ENCODE data around the gene CAVIN2.

Gene CAVIN2

GRCh38 chr2:191889931-191890330 is 43.0 kb upstream of the CAVIN2 start:
- Histone ChIP-seq H2AFZ (ENCODE audit: low read length) (no peak overlapping the region), H4K20me1 (ENCODE audit: insufficient read depth, low read length, poor library complexity, severe bottlenecking) (no peaks in the 10 kb centered on the region), H3K27me3 (ENCODE audit: insufficient read depth, low read length, poor library complexity, severe bottlenecking) (no peaks in the 10 kb centered on the region), H3K79me2 (ENCODE audit: insufficient read depth, low read length) (no peaks in the 10 kb centered on the region), H3K9ac (ENCODE audit: low read depth, low read length, poor library complexity, severe bottlenecking) (no peak overlapping the region), H3K4me1 (ENCODE audit: insufficient read depth, low read length, poor library complexity, severe bottlenecking) (no peaks in the 10 kb centered on the region), H3F3A (ENCODE audit: low read depth) (no peaks in the 10 kb centered on the region), H3K9me2 (replicated peaks; ENCODE audit: low read depth, low read length) (no peaks in the 10 kb centered on the region), H3K9me3 (ENCODE audit: insufficient read depth, low read depth, low read length) (no peaks in the 10 kb centered on the region), H3K4me2 (ENCODE audit: low read depth, low read length, poor library complexity, severe bottlenecking) (no peak overlapping the region), H3K4me3 (ENCODE audit: low read length, poor library complexity, severe bottlenecking) (no peak overlapping the region), H3K36me3 (ENCODE audit: insufficient read depth, low read length) (no peaks in the 10 kb centered on the region)
- TF ChIP-seq EZH2phosphoT487 (IDR thresholded peaks at IDR 0.05; ENCODE audit: borderline replicate concordance): no peak
- TF ChIP-seq CTCF (conservative IDR thresholded peaks at IDR 0.05; ENCODE audit: low read length): no peak

DNA sequence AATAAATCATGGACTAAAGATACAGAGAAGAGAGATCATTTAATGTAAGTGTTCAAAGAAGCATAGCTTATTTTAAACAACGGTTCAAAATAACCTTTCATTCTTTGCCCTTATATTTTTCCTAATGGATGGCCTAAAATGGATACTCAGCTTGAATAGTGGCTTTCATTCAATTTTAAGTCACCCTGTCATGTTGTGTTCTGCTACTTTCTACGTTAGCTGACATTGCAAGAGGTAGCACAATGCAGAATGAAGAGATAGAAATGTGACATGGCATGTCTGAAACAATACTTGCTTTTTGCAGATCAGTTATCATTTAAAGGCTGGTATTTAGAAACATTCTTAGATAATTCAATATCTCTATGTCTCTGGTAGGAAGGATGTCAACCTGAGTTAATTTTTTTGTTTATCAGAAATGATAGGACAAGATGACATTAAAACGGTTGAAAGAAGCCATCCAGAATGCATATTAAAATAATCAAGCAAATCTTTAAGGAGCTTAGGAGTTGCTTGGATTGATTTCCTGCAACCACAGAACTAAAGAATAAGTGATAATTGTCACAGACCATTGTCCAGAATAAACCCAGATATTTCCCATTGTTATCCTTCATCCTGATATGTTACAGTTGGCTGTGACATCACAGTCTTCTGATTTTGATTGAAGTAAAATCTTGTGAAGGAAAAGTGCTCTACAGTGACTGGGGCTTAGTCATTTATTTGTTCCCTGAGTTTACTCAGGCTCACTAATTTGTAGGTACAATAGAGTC is 41.7 kb upstream of the CAVIN2 start:
- Histone ChIP-seq H3K27me3 (ENCODE audit: insufficient read depth, low read length, poor library complexity, severe bottlenecking) (no peaks in the 10 kb centered on the region), H3K4me3 (ENCODE audit: low read length, poor library complexity, severe bottlenecking) (no peak overlapping the region)

GRCh38 chr2:191885650-191886049 is 38.8 kb upstream of the CAVIN2 start:
- no peaks in the 10 kb centered on the region for H3K79me2 ChIP-seq (ENCODE audit: insufficient read depth, low read length)
- H3K27me3 ChIP-seq (ENCODE audit: insufficient read depth, low read length, poor library complexity, severe bottlenecking): no peaks in the 10 kb centered on the region
- H3K9me3 ChIP-seq (ENCODE audit: insufficient read depth, low read depth, low read length): no peaks in the 10 kb centered on the region
- no peak overlapping the region for H3K9ac ChIP-seq (ENCODE audit: low read depth, low read length, poor library complexity, severe bottlenecking)
- H3F3A ChIP-seq (ENCODE audit: low read depth): no peaks in the 10 kb centered on the region
- no peak overlapping the region for H3K4me2 ChIP-seq (ENCODE audit: low read depth, low read length, poor library complexity, severe bottlenecking)
- TF ChIP-seq CTCF (conservative IDR thresholded peaks at IDR 0.05; ENCODE audit: low read length): no peak
- no peak overlapping the region for H3K4me3 ChIP-seq (ENCODE audit: low read length, poor library complexity, severe bottlenecking)
- H3K4me1 ChIP-seq (ENCODE audit: insufficient read depth, low read length, poor library complexity, severe bottlenecking): no peaks in the 10 kb centered on the region
- no peaks in the 10 kb centered on the region for H3K36me3 ChIP-seq (ENCODE audit: insufficient read depth, low read length)
- no peaks in the 10 kb centered on the region for H3K9me2 ChIP-seq (replicated peaks; ENCODE audit: low read depth, low read length)
- H2AFZ ChIP-seq (ENCODE audit: low read length): no peak overlapping the region
- no peaks in the 10 kb centered on the region for H4K20me1 ChIP-seq (ENCODE audit: insufficient read depth, low read length, poor library complexity, severe bottlenecking)

More for the DNA sequence above, 41.7 kb upstream of the CAVIN2 start:
- Histone ChIP-seq H4K20me1 (ENCODE audit: insufficient read depth, low read length, poor library complexity, severe bottlenecking) (no peaks in the 10 kb centered on the region), H3K4me1 (ENCODE audit: insufficient read depth, low read length, poor library complexity, severe bottlenecking) (no peaks in the 10 kb centered on the region), H3K4me2 (ENCODE audit: low read depth, low read length, poor library complexity, severe bottlenecking) (no peak overlapping the region), H3K9ac (ENCODE audit: low read depth, low read length, poor library complexity, severe bottlenecking) (no peak overlapping the region), H3K79me2 (ENCODE audit: insufficient read depth, low read length) (no peaks in the 10 kb centered on the region), H3K9me2 (replicated peaks; ENCODE audit: low read depth, low read length) (no peaks in the 10 kb centered on the region), H2AFZ (ENCODE audit: low read length) (no peak overlapping the region), H3K36me3 (ENCODE audit: insufficient read depth, low read length) (no peaks in the 10 kb centered on the region), H3K9me3 (ENCODE audit: insufficient read depth, low read depth, low read length) (no peaks in the 10 kb centered on the region), H3F3A (ENCODE audit: low read depth) (no peaks in the 10 kb centered on the region)
- TF ChIP-seq EZH2phosphoT487 (IDR thresholded peaks at IDR 0.05; ENCODE audit: borderline replicate concordance) (no peak), CTCF (conservative IDR thresholded peaks at IDR 0.05; ENCODE audit: low read length) (no peak)
